Measurements from ENCODE around the gene HCN2. TPM values are rescaled to one million over a fixed set of nuclear protein-coding genes. Genes with fewer than 3 reads are reported as not detected.

Gene HCN2
- total RNA-seq, 2 experiments from 2014 or later: 1.0 to 1.2 TPM

DNA sequence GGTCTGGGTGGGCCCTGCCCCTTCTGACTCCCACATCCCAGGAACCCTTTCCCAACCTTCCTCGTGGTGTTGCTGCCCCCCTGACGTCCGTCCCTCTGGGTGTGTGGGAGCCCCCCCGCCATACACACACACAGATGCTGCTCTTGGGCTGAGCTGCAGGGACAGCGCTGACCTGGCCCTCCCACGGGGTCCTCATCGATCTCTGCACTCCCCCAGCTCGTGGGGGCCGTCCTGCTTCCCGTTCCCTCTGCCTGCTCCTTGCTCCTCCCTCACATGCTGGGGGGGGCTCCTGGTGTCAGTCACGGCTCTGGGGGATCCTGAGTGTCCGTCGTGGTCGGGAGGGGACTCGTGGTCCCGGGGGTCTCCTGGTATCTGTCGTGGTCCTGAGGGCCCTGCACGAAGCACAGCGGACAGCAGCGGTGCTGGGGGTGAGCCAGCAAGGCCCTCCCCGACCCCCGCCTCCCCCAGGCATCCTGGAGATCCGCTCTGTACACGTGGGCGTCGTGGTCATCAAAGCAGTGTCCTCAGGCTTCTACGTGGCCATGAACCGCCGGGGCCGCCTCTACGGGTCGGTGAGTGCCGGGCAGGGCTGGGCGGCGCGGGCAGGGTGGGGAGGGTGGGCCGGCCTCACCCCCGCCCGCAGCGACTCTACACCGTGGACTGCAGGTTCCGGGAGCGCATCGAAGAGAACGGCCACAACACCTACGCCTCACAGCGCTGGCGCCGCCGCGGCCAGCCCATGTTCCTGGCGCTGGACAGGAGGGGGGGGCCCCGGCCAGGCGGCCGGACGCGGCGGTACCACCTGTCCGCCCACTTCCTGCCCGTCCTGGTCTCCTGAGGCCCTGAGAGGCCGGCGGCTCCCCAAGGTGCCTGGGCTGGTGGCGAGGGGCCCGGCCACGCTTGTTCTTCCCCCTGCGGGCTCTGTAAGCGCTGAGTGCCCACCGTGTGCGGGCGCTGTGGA lies 53.4 kb downstream of the HCN2 start:
- peaks cover 5% of the 10 kb centered on the region for H3K4me1 Mint-ChIP-seq
- peak overlapping the region; percentile 64 for H3K27ac Mint-ChIP-seq
- POLR2A ChIA-PET: no interaction called here
- no peaks in the 10 kb centered on the region for H3K9me3 Mint-ChIP-seq
- no peak for ATAC-seq (ENCODE audit: low read depth)
- peaks cover 2% of the 10 kb centered on the region for H3K36me3 Mint-ChIP-seq
- H3K27me3 Mint-ChIP-seq: peaks cover 2% of the 10 kb centered on the region
- no peak overlapping the region for H3K4me3 Mint-ChIP-seq
- no peak for DNase-seq

DNA sequence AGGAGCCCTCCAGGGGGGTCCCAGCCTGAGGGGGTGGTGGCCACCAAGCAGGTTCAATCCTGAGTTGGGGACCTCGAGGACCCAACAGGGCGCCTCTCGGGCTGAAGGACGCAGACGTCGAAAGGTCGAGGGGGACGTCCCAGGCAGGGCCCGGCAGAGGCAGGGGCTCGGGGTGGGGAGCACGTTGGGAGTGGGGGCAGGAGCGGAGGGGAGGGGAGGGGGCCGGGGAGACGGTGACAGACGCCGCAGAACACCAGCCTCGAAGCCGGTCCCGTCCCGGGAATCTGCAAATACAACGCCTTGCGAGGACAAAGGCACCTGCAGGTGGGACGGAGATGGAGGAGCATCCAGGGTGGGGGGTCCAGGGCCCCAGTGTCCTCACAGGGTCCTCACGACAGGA lies 54.1 kb downstream of the HCN2 start:
- POLR2A ChIA-PET: no interaction called here
- peaks cover 2% of the 10 kb centered on the region for H3K36me3 Mint-ChIP-seq
- no peak overlapping the region for H3K27ac Mint-ChIP-seq
- no peaks in the 10 kb centered on the region for H3K9me3 Mint-ChIP-seq
- H3K27me3 Mint-ChIP-seq: peaks cover 2% of the 10 kb centered on the region
- peaks cover 5% of the 10 kb centered on the region for H3K4me1 Mint-ChIP-seq
- DNase-seq (no peak), ATAC-seq (ENCODE audit: low read depth) (no peak)
- no peak overlapping the region for H3K4me3 Mint-ChIP-seq

GRCh38 chr19:644363-644762 lies 54.7 kb downstream of the HCN2 start:
- ATAC-seq (ENCODE audit: low read depth) (no peak), DNase-seq (no peak)
- H3K36me3 Mint-ChIP-seq: peaks cover 2% of the 10 kb centered on the region
- H3K4me3 Mint-ChIP-seq: no peak overlapping the region
- H3K4me1 Mint-ChIP-seq: peaks cover under 1% of the 10 kb centered on the region
- POLR2A ChIA-PET: interaction anchor here (1.0 kb wide), 2 partner anchors 11 to 16 kb away, joined by 5 read pairs; partner anchors contain the start of gene POLRMT
- H3K27ac Mint-ChIP-seq: no peak overlapping the region
- no peaks in the 10 kb centered on the region for H3K9me3 Mint-ChIP-seq
- H3K27me3 Mint-ChIP-seq: peaks cover 1% of the 10 kb centered on the region

DNA sequence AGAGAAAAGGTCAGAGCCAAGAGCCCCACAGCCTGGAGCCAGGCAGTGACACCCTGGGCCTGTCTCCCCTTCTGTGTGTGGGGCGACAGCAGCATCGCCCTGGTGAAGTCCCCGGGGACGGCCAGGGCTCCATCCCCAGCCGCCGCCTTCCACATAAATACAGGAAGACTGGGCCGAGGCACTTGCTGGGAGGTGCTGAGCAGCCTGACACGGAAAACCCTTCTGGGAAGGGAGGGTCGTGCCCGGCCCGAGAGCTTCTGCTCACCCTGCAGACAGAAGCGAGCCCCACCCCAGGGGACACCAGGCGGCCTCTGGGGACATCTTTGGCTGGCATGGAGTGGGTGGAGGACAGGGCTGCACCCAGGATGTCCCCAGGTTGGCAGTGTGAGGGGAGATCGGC lies 55.1 kb downstream of the HCN2 start:
- Mint-ChIP-seq H3K36me3 (peaks cover 2% of the 10 kb centered on the region), H3K9me3 (no peaks in the 10 kb centered on the region), H3K4me1 (no peaks in the 10 kb centered on the region), H3K4me3 (no peak overlapping the region), H3K27ac (no peak overlapping the region), H3K27me3 (no peaks in the 10 kb centered on the region)
- DNase-seq (no peak), ATAC-seq (ENCODE audit: low read depth) (no peak)
- POLR2A ChIA-PET: interaction anchor here (1.0 kb wide), 2 partner anchors 11 to 16 kb away, joined by 5 read pairs; partner anchors contain the start of gene POLRMT

- peaks cover 2% of the 10 kb centered on the region for H3K36me3 Mint-ChIP-seq
- peak overlapping the region; percentile 67 for H3K27ac Mint-ChIP-seq
- no peaks in the 10 kb centered on the region for H3K4me1 Mint-ChIP-seq
- POLR2A ChIA-PET: interaction anchor here (1.2 kb wide), 1 partner anchor 13 kb away, joined by 5 read pairs; no protein-coding TSS in a partner anchor
- no peaks in the 10 kb centered on the region for H3K27me3 Mint-ChIP-seq
- ATAC-seq (ENCODE audit: low read depth) (peak; percentile 10), DNase-seq (no peak)
- H3K9me3 Mint-ChIP-seq: no peaks in the 10 kb centered on the region
- no peak overlapping the region for H3K4me3 Mint-ChIP-seq
Observed at GRCh38 chr19:645912-646778, 56.5 kb downstream of the HCN2 start.

- POLR2A ChIA-PET: interaction anchor here (1.2 kb wide), 1 partner anchor 12 kb away, joined by 5 read pairs; no protein-coding TSS in a partner anchor
- Mint-ChIP-seq H3K36me3 (peaks cover 2% of the 10 kb centered on the region), H3K27me3 (no peaks in the 10 kb centered on the region), H3K27ac (no peak overlapping the region), H3K4me3 (no peak overlapping the region), H3K9me3 (no peaks in the 10 kb centered on the region), H3K4me1 (no peaks in the 10 kb centered on the region)
- ATAC-seq (ENCODE audit: low read depth) (no peak), DNase-seq (no peak)
Observed at GRCh38 chr19:646779-647565, 57.3 kb downstream of the HCN2 start.

DNA sequence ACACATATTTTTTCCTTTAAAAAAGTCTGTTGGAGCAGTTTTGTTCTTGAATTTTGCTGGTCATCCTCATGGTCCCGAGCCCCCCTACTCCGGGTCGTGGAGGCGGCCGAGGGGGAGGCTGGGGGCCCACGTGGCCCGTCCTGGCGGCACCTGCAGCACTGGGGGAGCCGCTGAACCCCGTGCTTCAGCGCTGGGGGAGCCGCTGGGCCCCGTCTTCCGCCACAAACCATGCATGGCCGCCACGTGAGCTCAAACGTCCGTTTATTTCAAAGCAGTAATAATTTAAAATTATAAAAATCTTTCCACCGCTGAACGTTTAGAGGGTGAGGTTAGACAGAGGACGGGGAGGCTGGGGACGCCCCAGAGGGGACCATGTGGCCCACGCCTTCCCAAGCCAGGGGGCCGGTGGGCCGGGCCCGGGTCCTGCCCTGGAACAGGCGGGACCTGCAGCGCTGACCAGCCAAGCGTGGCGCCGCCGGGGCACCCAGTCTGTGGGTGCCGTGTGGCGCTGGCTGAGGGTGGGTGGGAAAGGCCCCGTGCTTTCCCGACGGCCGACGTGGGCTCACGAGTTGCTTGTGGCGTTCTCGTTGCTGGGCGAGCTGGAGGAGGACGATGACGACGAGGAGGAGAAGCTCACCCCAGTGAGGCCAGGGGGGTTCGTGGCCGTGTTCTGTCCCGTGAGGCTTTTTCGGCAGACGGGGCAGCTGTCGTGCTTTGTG lies 58.0 kb downstream of the HCN2 start:
- Mint-ChIP-seq H3K4me1 (no peaks in the 10 kb centered on the region), H3K4me3 (no peak overlapping the region), H3K27me3 (no peaks in the 10 kb centered on the region), H3K9me3 (no peaks in the 10 kb centered on the region), H3K36me3 (peaks cover 2% of the 10 kb centered on the region), H3K27ac (no peak overlapping the region)
- ATAC-seq (ENCODE audit: low read depth): no peak
- POLR2A ChIA-PET: interaction anchor here (1.2 kb wide), 1 partner anchor 12 kb away, joined by 5 read pairs; no protein-coding TSS in a partner anchor
- DNase-seq: no peak

- POLR2A ChIA-PET: interaction anchor here (0.5 kb wide), 1 partner anchor 15 kb away, joined by 3 read pairs; the partner anchor contains the start of gene POLRMT
- no peak overlapping the region for H3K27ac Mint-ChIP-seq
- H3K4me1 Mint-ChIP-seq: no peaks in the 10 kb centered on the region
- no peaks in the 10 kb centered on the region for H3K9me3 Mint-ChIP-seq
- DNase-seq (no peak), ATAC-seq (ENCODE audit: low read depth) (no peak)
- H3K4me3 Mint-ChIP-seq: no peak overlapping the region
- H3K27me3 Mint-ChIP-seq: no peaks in the 10 kb centered on the region
- peaks cover 2% of the 10 kb centered on the region for H3K36me3 Mint-ChIP-seq
Observed at GRCh38 chr19:648305-648704, 58.6 kb downstream of the HCN2 start.

DNA sequence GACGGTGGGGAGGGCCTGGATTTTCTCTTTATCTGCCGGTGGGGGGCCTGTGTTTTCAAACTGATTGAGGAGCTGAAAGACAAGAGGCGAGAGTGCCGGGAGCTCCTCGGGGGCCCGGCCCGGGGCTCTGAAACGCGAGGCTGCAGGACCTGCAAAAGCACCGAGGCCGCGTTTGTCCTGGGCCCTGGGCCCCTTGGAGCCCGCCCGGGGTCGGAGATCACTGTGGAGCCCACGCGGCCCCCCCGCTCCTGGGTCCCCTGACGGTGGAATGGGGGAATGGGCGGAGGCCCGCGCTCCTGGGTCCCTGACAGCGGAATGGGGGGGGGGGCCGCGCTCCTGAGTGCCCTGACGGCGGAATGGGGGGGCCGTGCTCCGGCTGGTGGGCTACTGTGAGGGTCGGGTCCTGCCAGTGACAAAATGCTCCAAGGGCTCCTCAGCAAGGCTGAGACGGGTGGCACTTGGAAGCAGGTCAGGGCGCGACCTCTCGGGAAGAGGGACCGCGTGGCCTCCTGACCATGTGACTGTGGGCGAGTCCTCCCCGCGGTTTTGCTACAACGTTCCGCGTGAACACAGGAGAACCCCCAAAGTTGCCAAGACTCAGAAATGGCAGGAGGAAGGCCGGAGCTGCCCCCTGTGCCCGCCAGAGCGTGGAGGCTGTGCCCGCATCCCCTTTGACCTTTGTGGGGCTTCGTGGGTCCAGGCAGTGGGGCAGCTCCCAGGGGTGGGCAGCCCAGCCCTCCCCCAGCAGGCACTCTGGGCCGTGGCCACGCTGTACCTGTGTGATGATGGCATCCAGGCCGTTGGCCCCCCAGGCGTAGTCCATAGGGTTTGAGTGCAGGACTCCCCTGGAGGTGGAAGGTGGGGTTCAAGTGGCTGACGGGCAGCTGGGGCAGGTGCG lies 59.5 kb downstream of the HCN2 start:
- H3K9me3 Mint-ChIP-seq: no peaks in the 10 kb centered on the region
- no peaks in the 10 kb centered on the region for H3K4me1 Mint-ChIP-seq
- POLR2A ChIA-PET: interaction anchor here (0.5 kb wide), 1 partner anchor 16 kb away, joined by 3 read pairs; the partner anchor contains the start of gene POLRMT
- DNase-seq: no peak
- H3K27me3 Mint-ChIP-seq: no peaks in the 10 kb centered on the region
- H3K4me3 Mint-ChIP-seq: no peak overlapping the region
- H3K36me3 Mint-ChIP-seq: peaks cover 2% of the 10 kb centered on the region
- no peak for ATAC-seq (ENCODE audit: low read depth)
- no peak overlapping the region for H3K27ac Mint-ChIP-seq

GRCh38 chr19:650121-650520 lies 60.4 kb downstream of the HCN2 start:
- H3K4me3 Mint-ChIP-seq: no peak overlapping the region
- H3K4me1 Mint-ChIP-seq: peaks cover 2% of the 10 kb centered on the region
- H3K27me3 Mint-ChIP-seq: no peaks in the 10 kb centered on the region
- H3K36me3 Mint-ChIP-seq: peaks cover 2% of the 10 kb centered on the region
- no peak overlapping the region for H3K27ac Mint-ChIP-seq
- POLR2A ChIA-PET: no interaction called here
- H3K9me3 Mint-ChIP-seq: no peaks in the 10 kb centered on the region
- DNase-seq (no peak), ATAC-seq (ENCODE audit: low read depth) (no peak)

DNA sequence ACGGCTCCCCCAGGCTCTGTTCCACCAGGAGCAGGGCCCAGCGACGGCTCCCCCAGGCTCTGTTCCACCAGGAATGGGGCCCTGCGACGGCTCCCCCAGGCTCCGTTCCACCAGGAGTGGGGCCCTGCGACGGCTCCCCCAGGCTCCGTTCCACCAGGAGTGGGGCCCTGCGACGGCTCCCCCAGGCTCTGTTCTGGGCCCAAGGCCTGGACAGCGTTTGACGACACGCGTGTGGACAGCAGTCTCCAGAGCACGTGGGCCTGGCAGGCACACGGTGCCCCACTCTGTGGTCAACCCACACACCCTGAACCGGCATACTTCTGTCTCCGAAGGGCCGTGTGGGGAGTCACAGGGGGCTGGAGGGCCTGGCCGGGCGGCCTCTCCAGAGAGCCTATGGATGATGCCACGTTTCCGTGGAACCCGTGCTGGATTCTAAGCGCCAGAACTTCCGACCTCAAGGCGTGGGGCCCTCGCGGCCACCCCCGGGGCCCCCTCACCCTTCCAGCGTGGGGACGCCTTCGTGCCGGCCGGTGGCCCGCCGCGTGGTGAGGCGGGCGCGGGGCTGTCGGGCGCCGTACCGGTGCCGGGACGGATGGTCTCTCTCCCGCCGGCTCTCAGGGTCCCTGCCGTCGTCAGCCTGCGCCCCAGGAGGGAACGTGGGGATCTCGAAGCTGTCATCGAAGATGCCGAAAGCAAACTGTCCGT lies 61.6 kb downstream of the HCN2 start:
- Mint-ChIP-seq H3K36me3 (peaks cover 2% of the 10 kb centered on the region), H3K27me3 (no peaks in the 10 kb centered on the region), H3K9me3 (no peaks in the 10 kb centered on the region), H3K4me1 (peaks cover 3% of the 10 kb centered on the region), H3K4me3 (no peak overlapping the region), H3K27ac (no peak overlapping the region)
- POLR2A ChIA-PET: no interaction called here
- DNase-seq (no peak), ATAC-seq (ENCODE audit: low read depth) (no peak)

All from activated naive CD8-positive, alpha-beta T cell treated with anti-CD3 and anti-CD28 coated beads, Interleukin-2, amount 10 ng/mL, durations not matched to agents 7 days and 5 days (primary cell).